HG03378 (cell line): Measurements from ENCODE around the gene UPF2.
"Not testable (repeated sequence)": the region's sequence is repeated elsewhere in the genome, so short reads cannot be mapped to it uniquely, and the experiment has no call there.

Experiments used
- ATAC-seq: cut with Tn5 transposase; IDR thresholded peaks from one replicate; pipeline ENCODE4 v1.9.1; 2021; ENCODE audit warnings: mild to moderate bottlenecking, moderate library complexity; ENCODE audit not compliant: unreplicated experiment

UPF2 gene

DNA sequence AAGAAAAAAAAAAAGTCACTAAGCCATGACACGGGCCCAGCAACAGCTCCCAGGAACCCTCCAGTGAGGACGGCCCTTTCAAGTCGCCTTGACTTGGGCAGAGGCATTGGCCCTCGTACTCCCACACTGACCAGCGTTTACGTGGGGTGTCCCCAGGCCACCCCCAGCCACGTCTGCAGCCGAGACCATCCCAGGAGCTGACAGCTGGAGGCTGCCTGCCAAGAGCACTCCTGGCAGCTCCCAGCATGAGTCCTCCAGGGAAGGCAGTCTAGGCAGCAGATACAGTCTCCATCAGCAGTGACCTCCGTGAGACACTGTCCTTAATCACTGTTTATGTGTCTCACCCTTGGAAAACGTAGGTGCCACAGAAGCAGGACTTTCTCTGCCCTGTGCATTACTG lies 133.0 kb downstream of the UPF2 start:
- no peak for ATAC-seq

- ATAC-seq = no peak
These were observed 133.6 kb downstream of the UPF2 start for GRCh38 chr10:11908991-11909390.

- ATAC-seq = no peak
These were observed 134.1 kb downstream of the UPF2 start for GRCh38 chr10:11908536-11908935.

- ATAC-seq = no peak
These were observed 134.7 kb downstream of the UPF2 start for GRCh38 chr10:11907914-11908313.

DNA sequence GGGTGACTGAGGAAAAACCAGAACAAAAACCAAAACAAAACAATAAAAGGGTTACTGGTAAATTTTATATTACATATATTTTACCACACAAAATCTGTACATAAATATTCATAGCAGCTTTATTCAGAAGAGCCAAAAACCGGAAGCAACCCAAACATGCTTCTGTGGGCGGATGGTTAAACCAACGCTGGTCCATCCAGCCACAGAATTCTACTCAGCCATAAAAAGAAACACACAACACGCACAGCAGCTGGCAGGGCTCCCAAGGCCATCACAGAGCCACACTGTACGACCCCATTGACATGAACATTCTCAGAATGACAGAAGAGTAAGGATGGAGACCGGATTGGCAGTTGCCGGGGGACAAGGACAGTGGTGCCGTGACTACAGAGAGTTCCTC lies 135.9 kb downstream of the UPF2 start:
- ATAC-seq = no peak

- no peak for ATAC-seq
These were observed 140.0 kb downstream of the UPF2 start for GRCh38 chr10:11902646-11903045.

- ATAC-seq = no peak
These were observed 140.7 kb downstream of the UPF2 start for GRCh38 chr10:11901833-11902475.

- no peak for ATAC-seq
These were observed 141.2 kb downstream of the UPF2 start for GRCh38 chr10:11901454-11901832.

- ATAC-seq = no peak
These were observed 141.6 kb downstream of the UPF2 start for GRCh38 chr10:11901036-11901301.

- ATAC-seq = no peak
These were observed 143.3 kb downstream of the UPF2 start for GRCh38 chr10:11899067-11899876.

DNA sequence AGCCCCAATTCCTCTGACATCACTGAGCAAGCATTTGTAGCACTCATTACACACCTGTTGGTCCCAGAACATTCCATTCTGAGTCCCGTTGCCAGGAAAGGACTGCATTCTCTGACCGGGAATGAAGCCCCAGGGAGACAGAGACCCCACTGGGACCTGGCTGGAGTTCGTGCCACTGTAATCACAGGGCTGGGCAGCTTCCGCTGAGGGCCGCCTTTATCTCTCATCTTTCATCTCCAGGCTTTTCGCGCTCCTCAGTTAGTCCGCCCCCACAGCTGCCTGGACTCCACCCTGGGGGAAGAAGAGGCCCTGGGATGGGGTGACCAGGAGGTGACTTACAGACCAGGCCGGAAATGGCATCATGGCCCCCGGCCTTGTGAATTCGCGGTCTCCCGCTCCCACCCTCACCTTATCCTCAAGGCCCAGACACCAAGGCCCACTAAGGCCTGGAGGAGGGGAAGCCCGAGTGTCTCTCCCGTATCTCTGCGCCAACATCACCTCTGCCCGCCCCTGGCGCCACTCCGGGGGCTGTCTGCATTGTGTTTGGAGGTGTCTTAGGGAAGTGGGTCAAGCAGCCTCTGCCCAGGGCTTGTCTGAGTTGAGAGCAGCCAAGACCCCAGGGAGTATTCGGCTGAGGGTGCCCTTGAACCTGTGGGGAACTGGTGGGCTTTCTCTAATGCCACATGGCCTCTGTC lies 144.1 kb downstream of the UPF2 start:
- no peak for ATAC-seq

GRCh38 chr10:11898033-11898371 lies 144.6 kb downstream of the UPF2 start:
- ATAC-seq = no peak

- no peak for ATAC-seq
These were observed 145.9 kb downstream of the UPF2 start for GRCh38 chr10:11896549-11897200.

DNA sequence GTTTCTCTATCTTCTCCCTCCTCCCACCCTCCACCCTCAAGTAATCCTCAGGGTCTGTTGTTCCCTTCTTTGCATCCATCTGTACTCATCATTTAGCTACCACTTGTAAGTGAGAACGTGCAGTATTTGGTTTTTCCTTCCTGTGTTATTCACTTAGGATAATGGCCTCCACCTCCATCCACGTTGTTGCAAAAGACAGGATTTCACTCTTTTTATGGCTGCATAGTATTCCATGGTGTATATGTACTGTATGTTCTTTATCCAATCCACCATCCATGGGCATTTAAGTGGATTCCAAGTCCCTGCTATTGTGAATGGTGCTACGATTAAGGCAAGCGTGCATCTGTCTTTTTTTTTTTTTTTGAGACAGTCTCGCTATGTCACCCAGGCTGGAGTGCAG lies 147.0 kb downstream of the UPF2 start:
- no peak for ATAC-seq

- no peak for ATAC-seq
These were observed 147.5 kb downstream of the UPF2 start for GRCh38 chr10:11895108-11895466.

DNA sequence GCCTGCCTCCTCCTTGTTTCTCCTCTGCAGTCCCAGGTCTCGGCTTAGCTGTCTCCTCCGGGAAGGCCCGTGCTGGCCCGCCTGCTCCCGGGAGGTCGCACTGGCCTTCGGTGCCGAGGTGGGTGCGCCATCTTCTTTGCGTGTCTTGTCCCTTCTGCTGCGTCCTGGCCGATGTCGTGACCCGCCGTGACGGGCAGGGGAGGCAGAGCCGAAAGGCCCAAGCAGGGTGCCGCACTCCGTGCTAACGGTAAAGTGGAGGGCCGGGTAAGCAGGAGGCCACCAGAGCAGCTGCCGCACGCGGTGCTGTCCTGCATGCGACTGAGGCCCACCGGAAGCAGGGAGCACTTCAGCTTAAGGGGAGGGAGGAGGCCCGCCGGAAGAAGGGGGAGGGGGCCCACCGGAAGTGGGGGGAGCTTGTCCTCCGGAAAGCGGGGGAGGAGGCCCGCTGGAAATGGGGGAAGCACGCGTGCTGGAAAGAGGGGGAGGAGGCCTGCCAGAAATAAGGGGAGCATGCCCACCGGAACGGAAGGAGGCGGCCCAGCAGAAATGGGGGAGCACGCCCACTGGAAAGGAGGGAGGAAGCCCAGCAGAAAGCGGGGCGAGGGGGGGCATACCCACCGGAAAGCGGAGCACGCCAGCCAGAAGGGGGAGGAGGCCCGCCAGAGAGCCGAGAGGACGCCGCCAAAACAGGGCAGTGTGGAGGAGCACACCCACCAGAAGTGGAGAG lies 148.1 kb downstream of the UPF2 start:
- no peak for ATAC-seq

- ATAC-seq = no peak
These were observed 148.8 kb downstream of the UPF2 start for GRCh38 chr10:11893749-11894278.

DNA sequence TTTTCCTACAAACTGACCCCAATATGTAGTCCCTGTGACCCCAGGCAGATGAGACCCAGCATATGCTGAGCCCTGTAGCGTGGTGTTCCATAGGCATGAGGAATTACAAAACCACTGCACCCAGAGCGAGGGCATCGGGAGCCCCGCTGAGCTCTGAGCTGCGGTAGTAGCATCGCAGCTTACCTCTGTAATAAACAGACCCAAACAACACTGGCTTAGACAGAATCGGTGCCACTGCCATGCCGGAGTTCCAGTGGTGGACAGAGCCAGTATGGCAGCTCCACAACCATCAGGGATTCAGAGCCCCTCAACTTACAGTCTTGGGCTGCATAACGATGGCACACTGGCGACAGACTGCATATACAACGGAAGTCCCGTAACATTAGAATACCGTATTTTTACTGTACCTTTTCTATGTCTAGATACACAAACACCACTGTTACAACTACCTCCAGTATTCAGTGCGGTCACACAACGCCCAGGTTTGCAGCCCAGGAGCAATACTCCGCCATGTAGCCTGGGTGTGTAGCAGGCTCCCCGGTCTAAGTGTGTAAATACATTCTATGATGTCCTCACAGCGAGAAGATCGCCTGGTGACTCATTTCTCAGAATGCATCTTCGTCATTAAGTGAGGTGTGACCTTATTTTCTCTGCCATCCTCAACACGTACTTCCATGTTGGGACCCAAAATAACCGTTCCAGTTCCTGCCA lies 150.7 kb downstream of the UPF2 start:
- ATAC-seq = no peak

DNA sequence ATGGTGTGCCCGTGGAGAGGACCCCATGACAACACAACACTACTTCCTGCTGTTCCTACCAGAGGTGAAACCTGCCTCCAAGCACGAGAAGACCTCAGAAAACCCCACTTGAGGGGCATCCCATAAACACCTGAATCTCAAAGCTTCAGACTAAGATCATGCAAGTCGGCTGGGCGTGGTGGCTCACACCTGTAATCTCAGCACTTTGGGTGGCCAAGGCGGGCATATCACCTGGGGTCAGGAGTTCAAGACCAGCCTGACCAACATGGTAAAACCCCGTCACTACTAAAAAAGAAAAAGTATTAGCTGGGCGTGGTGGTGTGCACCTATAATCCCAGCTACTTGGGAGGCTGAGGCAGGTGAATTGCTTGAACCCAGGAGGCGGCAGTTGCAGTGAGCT lies 153.3 kb downstream of the UPF2 start:
- not testable (repeated sequence) for ATAC-seq
